ENCODE measurements around the gene MGST1.

Gene MGST1, protein sequence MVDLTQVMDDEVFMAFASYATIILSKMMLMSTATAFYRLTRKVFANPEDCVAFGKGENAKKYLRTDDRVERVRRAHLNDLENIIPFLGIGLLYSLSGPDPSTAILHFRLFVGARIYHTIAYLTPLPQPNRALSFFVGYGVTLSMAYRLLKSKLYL

DNA sequence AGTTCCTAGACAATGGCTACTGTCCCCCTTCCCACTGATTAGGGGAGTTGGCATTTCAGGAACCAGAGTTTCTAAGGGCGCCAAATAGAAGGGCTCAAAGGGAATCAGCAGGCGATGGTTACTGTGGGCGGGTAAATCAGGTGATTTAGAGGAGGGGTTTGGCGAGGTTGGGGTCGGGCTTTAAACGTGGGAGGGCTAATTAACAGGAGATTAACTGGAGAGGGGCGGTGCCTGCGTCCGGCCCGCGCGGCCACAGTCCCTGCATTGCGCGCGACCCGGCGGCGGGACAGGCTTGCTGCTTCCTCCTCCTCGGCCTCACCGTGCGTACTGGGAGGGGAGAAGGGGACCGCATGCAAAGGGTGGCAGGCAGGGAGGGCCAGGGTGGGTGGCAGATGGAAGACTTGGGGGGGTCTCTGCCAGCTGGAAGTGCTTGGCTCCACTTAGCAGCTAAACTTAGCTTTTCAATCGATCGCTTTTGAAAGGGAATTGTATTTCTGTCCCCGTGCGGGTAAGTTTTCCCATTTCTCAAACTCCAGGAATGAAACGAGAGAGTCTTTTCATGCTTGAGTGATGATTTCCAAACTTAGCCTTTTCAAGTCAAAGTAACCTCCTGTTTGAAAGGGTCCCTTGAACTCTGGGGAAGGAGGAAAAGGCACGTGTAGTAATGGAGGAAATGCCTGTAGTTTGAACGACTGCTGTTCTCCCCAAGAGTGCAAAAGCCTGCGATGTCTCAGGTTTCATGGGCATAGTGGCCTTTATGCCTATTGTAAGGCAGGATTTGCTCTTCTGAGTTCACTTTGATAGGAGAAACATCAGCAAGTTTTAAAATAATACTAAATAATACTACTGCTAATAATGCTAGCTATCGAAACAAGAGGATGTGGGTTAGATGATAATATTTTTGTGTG lies at the start of gene MGST1:
Gene MGST1 (plus strand): TSS at position 255 of the 908 bp plus-strand sequence. CDS start 6,608 bp downstream, outside the sequence.
- DNase-seq (ENCODE audit: low spot score in 2 of 2) (no peak), ATAC-seq (ENCODE audit: low read depth) (no peak)
- Mint-ChIP-seq H3K9me3 (no peaks in the 10 kb centered on the region), H3K4me1 (no peaks in the 10 kb centered on the region), H3K27me3 (peaks cover 3% of the 10 kb centered on the region), H3K36me3 (no peaks in the 10 kb centered on the region), H3K4me3 (no peak within 1 kb of the TSS), H3K27ac (no peak within 1 kb of the TSS)

DNA sequence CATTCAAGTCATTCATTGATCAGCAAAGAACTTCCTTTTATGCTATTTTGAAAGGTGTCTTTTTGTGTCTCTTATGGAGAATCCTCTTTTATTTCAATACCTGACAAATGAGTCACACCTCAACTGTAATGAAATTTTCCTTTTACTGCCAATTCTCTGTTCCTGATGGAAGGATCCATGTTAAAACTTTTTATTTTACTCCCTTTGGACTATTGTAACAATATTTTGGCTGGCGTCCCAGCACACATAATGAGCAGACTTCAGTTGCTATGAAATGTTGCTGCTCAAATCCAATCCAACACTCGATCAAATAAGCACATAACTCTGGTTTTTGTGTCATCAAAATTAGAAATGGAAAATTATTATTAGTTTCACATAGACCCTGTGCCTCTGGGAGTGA lies 48.0 kb upstream of the MGST1 start:
- Mint-ChIP-seq H3K4me3 (no peak overlapping the region), H3K4me1 (no peaks in the 10 kb centered on the region), H3K27ac (no peak overlapping the region), H3K36me3 (no peaks in the 10 kb centered on the region), H3K9me3 (peaks cover 2% of the 10 kb centered on the region), H3K27me3 (no peaks in the 10 kb centered on the region)
- ATAC-seq (ENCODE audit: low read depth), result no peak
- DNase-seq (ENCODE audit: low spot score in 2 of 2), result no peak

DNA sequence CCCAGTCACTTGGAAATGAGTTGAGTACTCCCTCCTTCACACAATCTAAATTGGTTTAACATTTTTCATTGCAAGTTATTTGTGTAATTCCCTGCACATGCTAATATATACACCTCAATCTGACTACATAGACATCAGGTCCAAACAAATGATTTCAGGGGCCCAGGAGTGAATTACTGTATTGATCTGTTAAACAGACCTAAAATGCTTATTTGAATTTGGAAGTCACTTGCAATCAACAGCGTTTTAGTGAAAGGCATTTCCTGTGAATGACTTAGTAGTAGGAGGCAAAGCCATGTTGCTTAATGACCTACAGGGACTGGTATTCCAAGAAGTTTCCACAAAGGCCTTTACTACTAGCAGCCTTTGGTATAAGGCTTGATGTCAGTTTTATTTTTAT lies 47.3 kb upstream of the MGST1 start:
- Mint-ChIP-seq H3K9me3 (peaks cover 2% of the 10 kb centered on the region), H3K27me3 (no peaks in the 10 kb centered on the region), H3K27ac (no peak overlapping the region), H3K36me3 (no peaks in the 10 kb centered on the region), H3K4me3 (no peak overlapping the region), H3K4me1 (no peaks in the 10 kb centered on the region)
- DNase-seq (ENCODE audit: low spot score in 2 of 2) (no peak), ATAC-seq (ENCODE audit: low read depth) (no peak)

DNA sequence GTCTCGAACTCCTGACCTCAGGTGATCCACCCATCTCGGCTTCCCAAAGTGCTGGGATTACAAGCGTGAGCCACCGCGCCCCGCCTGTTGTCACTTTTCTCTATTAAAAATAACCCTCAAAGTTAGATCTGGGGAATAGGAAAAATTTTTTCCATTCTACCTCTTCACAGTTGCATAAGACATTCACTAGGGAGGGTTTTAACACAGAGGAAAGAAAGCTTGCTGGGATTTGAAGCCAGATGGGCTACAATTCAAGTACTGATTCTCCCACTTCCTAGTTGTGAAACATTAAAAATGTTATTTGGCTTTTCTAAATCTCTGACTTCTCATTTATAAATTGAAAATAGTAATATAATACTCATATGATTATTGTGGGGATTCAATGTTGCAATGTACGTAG lies 46.7 kb upstream of the MGST1 start:
- Mint-ChIP-seq H3K4me3 (no peak overlapping the region), H3K27me3 (no peaks in the 10 kb centered on the region), H3K4me1 (no peaks in the 10 kb centered on the region), H3K9me3 (peaks cover 2% of the 10 kb centered on the region), H3K36me3 (no peaks in the 10 kb centered on the region), H3K27ac (no peak overlapping the region)
- ATAC-seq (ENCODE audit: low read depth) (no peak), DNase-seq (ENCODE audit: low spot score in 2 of 2) (no peak)

DNA sequence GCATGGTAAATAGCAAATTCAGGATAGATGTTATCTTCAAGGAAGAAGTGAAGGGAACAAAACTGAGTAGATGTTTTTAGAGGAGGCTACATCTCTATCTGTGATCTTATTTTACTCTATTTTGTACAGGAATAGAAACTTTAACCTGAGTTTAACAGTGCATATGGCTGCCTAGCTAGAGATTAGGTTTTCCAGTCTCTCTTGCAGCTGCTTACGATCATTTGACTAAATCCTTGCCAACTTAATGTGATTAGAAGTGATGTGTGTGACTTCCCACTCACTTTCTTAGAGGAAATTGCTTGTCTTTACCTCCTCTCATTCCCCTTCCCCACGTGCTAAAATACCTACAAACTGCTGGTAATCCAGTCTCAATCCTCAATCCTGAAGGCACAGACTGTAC lies 43.5 kb upstream of the MGST1 start:
- ATAC-seq (ENCODE audit: low read depth), result no peak
- H3K4me3 Mint-ChIP-seq, result no peak overlapping the region
- no peaks in the 10 kb centered on the region for H3K4me1 Mint-ChIP-seq
- H3K27me3 Mint-ChIP-seq, result no peaks in the 10 kb centered on the region
- no peaks in the 10 kb centered on the region for H3K36me3 Mint-ChIP-seq
- no peak for DNase-seq (ENCODE audit: low spot score in 2 of 2)
- H3K9me3 Mint-ChIP-seq, result no peaks in the 10 kb centered on the region
- no peak overlapping the region for H3K27ac Mint-ChIP-seq

DNA sequence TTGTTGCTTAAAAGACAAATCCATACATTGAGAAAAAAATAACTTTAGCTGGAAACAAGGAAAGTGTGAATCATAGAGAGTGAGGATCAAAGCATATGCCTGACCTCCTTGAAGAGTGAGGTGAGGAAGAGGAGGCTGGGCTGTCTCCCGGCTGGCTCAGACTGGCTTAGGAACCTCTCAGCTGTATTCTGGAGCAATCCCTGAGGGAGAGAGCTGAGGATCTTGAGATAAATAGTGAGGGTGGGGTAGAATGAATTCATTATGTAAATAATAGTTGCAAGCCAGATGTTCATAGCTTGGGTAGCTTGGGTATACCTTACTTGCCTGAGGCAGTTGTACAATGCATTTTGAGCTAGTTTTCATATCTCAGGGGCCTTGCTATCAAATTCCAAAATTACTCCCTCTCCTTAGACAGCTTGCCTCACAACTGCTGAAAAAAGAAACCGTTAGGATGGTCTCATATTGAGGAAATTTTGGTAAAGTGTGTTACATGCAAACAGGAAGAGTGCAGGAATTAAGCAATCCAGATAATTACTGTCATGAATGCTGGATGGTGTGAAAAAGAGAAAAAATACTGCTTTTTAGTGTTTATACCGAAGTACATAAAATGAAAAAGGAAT lies 39.5 kb upstream of the MGST1 start:
- no peak for DNase-seq (ENCODE audit: low spot score in 2 of 2)
- Mint-ChIP-seq H3K4me1 (no peaks in the 10 kb centered on the region), H3K27me3 (no peaks in the 10 kb centered on the region), H3K27ac (no peak overlapping the region), H3K4me3 (no peak overlapping the region), H3K9me3 (peaks cover 7% of the 10 kb centered on the region), H3K36me3 (no peaks in the 10 kb centered on the region)
- no peak for ATAC-seq (ENCODE audit: low read depth)

DNA sequence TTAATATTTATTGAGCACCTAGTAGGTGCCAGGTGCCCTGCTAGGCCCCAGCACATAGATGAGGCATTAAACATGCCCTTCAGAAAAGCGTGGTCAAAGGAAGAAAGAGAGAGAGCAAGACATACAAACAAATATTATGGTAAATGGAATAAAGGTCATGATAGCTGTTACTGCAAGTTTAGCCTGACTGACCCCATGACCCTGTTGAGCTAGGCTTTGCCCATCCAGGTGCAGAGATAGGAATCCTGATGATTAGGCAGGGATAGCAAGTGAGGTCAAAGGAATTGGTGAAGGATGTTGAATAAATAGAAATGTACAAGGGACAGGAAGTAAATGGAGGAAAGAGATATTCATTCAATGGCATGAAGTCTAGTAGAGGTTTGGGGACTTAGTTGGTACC lies 36.5 kb upstream of the MGST1 start:
- Mint-ChIP-seq H3K4me1 (no peaks in the 10 kb centered on the region), H3K4me3 (no peak overlapping the region), H3K9me3 (peaks cover 7% of the 10 kb centered on the region), H3K27ac (no peak overlapping the region), H3K36me3 (no peaks in the 10 kb centered on the region), H3K27me3 (no peaks in the 10 kb centered on the region)
- ATAC-seq (ENCODE audit: low read depth) (no peak), DNase-seq (ENCODE audit: low spot score in 2 of 2) (no peak)

DNA sequence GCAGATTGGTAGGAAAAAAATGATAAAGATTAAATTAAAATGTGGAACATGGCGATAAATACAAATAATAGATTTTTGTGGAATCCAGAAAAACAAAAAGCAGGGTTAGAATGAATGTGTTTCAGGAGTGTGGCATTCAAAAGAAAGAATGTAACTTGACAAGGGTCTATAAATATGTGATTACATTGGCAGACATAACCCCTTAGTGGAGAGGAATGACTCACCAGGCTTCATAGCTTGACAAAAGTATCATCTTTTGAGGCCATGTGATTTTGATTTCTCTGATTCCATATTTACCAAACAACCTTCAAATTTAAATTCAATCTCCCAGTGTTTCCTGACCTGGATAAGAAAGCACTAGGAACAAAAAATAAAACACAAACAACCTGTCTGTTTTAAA lies 24.4 kb upstream of the MGST1 start:
- Mint-ChIP-seq H3K36me3 (no peaks in the 10 kb centered on the region), H3K27ac (no peak overlapping the region), H3K4me3 (no peak overlapping the region), H3K9me3 (peaks cover 3% of the 10 kb centered on the region), H3K4me1 (no peaks in the 10 kb centered on the region), H3K27me3 (no peaks in the 10 kb centered on the region)
- ATAC-seq (ENCODE audit: low read depth) (no peak), DNase-seq (ENCODE audit: low spot score in 2 of 2) (no peak)

DNA sequence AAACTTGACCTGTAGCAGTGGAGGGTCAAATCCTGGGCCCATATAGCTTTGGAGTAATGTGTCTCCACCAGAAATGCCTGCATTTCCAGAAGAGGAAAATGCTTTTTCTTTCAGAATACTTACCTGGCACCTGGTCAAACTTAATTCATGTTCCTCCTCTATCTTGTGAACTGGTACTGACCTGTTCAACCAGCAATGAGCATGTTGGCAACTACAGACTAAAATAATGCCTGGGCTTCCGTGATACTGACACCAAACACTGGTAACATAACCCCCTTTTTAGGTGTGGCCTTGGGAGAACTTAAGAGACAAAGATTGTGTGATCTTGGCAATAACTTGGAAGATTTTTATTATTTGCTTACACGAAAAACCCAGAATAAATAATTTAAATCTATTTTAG lies 23.8 kb upstream of the MGST1 start:
- Mint-ChIP-seq H3K4me1 (no peaks in the 10 kb centered on the region), H3K36me3 (no peaks in the 10 kb centered on the region), H3K27me3 (no peaks in the 10 kb centered on the region), H3K9me3 (peaks cover 6% of the 10 kb centered on the region), H3K27ac (no peak overlapping the region), H3K4me3 (no peak overlapping the region)
- ATAC-seq (ENCODE audit: low read depth), result no peak
- no peak for DNase-seq (ENCODE audit: low spot score in 2 of 2)

DNA sequence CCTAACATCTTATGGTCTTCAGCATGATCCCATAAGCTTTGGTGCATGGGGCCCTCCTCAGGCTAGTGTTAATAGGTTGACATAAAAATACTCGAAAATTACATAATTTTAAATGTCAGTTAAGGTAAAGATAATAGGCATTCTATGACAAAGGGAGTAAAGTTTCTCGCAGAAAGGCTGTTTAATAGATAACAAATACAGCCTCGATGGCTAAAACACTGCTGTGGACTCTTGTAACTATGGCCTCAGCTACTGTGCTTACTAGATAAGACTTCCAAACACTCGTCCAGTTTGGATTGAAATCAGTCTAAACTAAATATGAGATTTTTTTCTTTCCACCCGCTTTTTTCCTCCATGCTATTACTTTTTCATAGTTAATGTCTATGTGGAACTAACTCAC lies 23.2 kb upstream of the MGST1 start:
- no peak for ATAC-seq (ENCODE audit: low read depth)
- Mint-ChIP-seq H3K27me3 (no peaks in the 10 kb centered on the region), H3K9me3 (peaks cover 6% of the 10 kb centered on the region), H3K36me3 (no peaks in the 10 kb centered on the region), H3K4me3 (no peak overlapping the region), H3K27ac (no peak overlapping the region), H3K4me1 (no peaks in the 10 kb centered on the region)
- no peak for DNase-seq (ENCODE audit: low spot score in 2 of 2)

DNA sequence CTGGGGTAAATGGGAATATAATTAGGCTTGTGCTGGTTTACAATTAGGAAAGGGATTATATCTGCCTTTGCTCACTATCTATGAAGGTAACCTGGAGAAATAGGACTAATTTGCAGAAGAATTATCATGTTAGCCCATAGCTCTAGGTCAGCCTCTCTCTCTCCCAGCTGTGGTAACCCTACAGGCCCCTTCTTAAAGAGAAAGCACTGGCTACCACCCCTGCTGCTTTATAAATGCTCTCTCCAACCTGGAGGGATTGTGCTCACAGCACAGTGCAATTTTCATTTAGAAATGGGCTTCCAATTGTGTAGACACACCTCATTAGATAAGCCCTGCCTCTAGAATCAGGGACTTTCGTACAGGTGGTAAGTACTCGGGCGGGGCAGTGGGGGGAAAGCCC lies 22.7 kb upstream of the MGST1 start:
- Mint-ChIP-seq H3K27me3 (no peaks in the 10 kb centered on the region), H3K4me3 (no peak overlapping the region), H3K36me3 (no peaks in the 10 kb centered on the region), H3K4me1 (no peaks in the 10 kb centered on the region), H3K9me3 (peaks cover 6% of the 10 kb centered on the region), H3K27ac (no peak overlapping the region)
- DNase-seq (ENCODE audit: low spot score in 2 of 2), result no peak
- ATAC-seq (ENCODE audit: low read depth), result no peak

DNA sequence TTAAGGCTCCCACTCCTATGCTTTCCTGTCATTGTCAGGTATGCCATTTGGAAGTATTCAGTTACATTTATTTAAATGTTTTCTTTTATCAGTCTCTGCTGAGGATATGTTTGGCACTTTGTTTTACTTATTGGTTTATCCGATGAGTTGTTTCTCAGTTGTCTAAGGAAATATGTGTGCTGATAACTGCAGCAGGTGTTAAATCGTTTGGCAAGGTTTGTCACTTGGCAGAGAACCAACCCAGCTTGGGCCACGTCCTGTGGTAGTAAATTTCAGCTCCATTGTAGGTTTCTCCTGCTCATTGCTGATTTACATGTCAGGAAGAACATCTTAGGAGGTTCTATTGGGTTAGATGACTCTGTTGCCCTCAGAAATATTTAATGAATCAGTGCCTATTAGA lies 22.0 kb upstream of the MGST1 start:
- H3K4me1 Mint-ChIP-seq, result no peaks in the 10 kb centered on the region
- DNase-seq (ENCODE audit: low spot score in 2 of 2) (no peak), ATAC-seq (ENCODE audit: low read depth) (no peak)
- H3K36me3 Mint-ChIP-seq, result no peaks in the 10 kb centered on the region
- no peaks in the 10 kb centered on the region for H3K27me3 Mint-ChIP-seq
- peaks cover 6% of the 10 kb centered on the region for H3K9me3 Mint-ChIP-seq
- no peak overlapping the region for H3K27ac Mint-ChIP-seq
- H3K4me3 Mint-ChIP-seq, result no peak overlapping the region

DNA sequence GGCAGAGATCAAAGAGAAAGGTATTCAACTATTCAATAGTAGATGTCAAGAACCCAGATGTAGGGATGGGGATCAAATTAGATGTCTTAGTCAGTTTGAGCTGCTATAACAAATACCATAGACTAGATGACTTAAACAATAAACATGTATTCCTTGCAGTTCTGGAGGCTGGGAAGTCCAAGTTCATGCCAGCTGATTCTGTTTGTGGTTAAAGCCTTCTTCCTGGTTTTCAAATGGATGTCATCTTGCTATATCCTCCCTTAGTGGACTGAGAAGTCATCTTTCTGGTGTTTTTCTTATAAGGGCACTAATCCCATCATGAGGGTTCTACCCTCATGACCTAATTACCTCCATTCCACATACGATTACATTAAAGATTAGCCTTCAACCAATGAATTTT lies 19.5 kb upstream of the MGST1 start:
- ATAC-seq (ENCODE audit: low read depth), result no peak
- Mint-ChIP-seq H3K27me3 (no peaks in the 10 kb centered on the region), H3K9me3 (peaks cover 6% of the 10 kb centered on the region), H3K27ac (no peak overlapping the region), H3K36me3 (no peaks in the 10 kb centered on the region), H3K4me1 (no peaks in the 10 kb centered on the region), H3K4me3 (no peak overlapping the region)
- no peak for DNase-seq (ENCODE audit: low spot score in 2 of 2)

DNA sequence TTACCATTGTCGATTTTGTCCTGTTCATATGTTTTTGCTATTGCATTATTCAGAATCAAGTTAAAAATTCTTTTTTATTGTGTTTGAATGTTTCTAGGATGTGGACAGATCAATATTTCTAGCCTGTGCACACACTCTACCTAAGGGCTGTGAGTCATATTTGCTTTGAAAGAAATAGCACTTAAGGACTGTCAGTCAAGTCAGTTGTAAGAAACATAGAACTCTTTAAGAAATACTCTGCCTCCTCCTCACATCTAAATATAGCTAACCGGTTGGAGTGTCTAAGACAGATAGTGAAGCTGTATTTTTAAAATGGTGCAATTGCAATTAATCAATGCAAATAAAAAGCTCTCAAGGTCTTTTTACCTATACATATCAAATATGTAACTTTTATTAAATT lies 17.9 kb upstream of the MGST1 start:
- Mint-ChIP-seq H3K9me3 (peaks cover 7% of the 10 kb centered on the region), H3K4me3 (no peak overlapping the region), H3K27ac (no peak overlapping the region), H3K4me1 (no peaks in the 10 kb centered on the region), H3K36me3 (no peaks in the 10 kb centered on the region), H3K27me3 (no peaks in the 10 kb centered on the region)
- DNase-seq (ENCODE audit: low spot score in 2 of 2) (no peak), ATAC-seq (ENCODE audit: low read depth) (no peak)

All from memory B cell (primary cell).